IMR-90 (cell line): ENCODE results near the gene DNAJC17.

Source experiments
- CHD1 ChIP-seq: IDR thresholded peaks from 2 replicates; pipeline ENCODE4 v1.6.1; 2012; ENCODE audit warnings: low read depth, low read length, improper control_type of control experiment
- ELK1 ChIP-seq: fragments of 150-350 bp; IDR thresholded peaks from 2 replicates; pipeline ENCODE4 v1.6.1; 2016; ENCODE audit warnings: low read depth, mild to moderate bottlenecking, low read length, moderate library complexity, borderline replicate concordance
- MAFK ChIP-seq: IDR thresholded peaks from 2 replicates; pipeline ENCODE4 v1.6.1; 2012; ENCODE audit warnings: low read depth, low read length, improper control_type of control experiment
- MXI1 ChIP-seq: IDR thresholded peaks from 2 replicates; pipeline ENCODE4 v1.6.1; 2012; ENCODE audit warnings: low read depth, mild to moderate bottlenecking, low read length, moderate library complexity, borderline replicate concordance
- NFE2L2 ChIP-seq: fragments of 150-350 bp; IDR thresholded peaks from 2 replicates; pipeline ENCODE4 v1.6.1; 2016; ENCODE audit warnings: low read depth, mild to moderate bottlenecking, low read length
- POLR2A ChIP-seq: IDR thresholded peaks from 2 replicates; pipeline ENCODE4 v1.6.1; 2012; ENCODE audit warnings: mild to moderate bottlenecking, low read depth, low read length
- RAD21 ChIP-seq: IDR thresholded peaks from 2 replicates; pipeline ENCODE4 v1.6.1; 2012; ENCODE audit warnings: low read length, improper control_type of control experiment
- RFX5 ChIP-seq: IDR thresholded peaks from 2 replicates; pipeline ENCODE4 v1.8.0; 2012; ENCODE audit warnings: low read depth, mild to moderate bottlenecking, low read length, moderate library complexity
- TF ChIP-seq, protein P1 (sequence below): conservative IDR thresholded peaks from 2 replicates; pipeline ENCODE4 v1.5.1; 2012; ENCODE audit warnings: mild to moderate bottlenecking, low read depth, low read length, improper control_type of control experiment

GRCh38 chr15:40754883-40755811 lies 52.1 kb downstream of the DNAJC17 start, which contains the start of gene RMDN3:
- TF ChIP-seq, protein P1, sequence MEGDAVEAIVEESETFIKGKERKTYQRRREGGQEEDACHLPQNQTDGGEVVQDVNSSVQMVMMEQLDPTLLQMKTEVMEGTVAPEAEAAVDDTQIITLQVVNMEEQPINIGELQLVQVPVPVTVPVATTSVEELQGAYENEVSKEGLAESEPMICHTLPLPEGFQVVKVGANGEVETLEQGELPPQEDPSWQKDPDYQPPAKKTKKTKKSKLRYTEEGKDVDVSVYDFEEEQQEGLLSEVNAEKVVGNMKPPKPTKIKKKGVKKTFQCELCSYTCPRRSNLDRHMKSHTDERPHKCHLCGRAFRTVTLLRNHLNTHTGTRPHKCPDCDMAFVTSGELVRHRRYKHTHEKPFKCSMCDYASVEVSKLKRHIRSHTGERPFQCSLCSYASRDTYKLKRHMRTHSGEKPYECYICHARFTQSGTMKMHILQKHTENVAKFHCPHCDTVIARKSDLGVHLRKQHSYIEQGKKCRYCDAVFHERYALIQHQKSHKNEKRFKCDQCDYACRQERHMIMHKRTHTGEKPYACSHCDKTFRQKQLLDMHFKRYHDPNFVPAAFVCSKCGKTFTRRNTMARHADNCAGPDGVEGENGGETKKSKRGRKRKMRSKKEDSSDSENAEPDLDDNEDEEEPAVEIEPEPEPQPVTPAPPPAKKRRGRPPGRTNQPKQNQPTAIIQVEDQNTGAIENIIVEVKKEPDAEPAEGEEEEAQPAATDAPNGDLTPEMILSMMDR = no peak
- TF ChIP-seq CHD1 (no peak), RFX5 (no peak), NFE2L2 (0 out of 2 replicates have a peak, but pooled peaks have one; percentile 3), ELK1 (no peak), MAFK (no peak), MXI1 (peak; percentile 96), POLR2A (peak; percentile 82), RAD21 (no peak; the same call in 1 of the 2 replicates)
